Activated CD8-positive, alpha-beta memory T cell treated with anti-CD3 and anti-CD28 coated beads, Interleukin-2, amount 50 U/mL, for 1 hour (primary cell): ENCODE measurements around the gene MYCT1.

Source experiments
- DNase-seq: peaks from one replicate; pipeline ENCODE4 v3.0.0-alpha.2; 2020; ENCODE audit errors: extremely low read depth

The MYCT1 gene

GRCh38 chr6:152723398-152723797, 25.7 kb downstream of the MYCT1 start:
- no peak for DNase-seq

- no peak for DNase-seq
These were observed 28.6 kb downstream of the MYCT1 start for GRCh38 chr6:152726313-152726712.

- no peak for DNase-seq
These were observed 29.8 kb downstream of the MYCT1 start for GRCh38 chr6:152727507-152727906.

GRCh38 chr6:152734630-152735029, 36.9 kb downstream of the MYCT1 start:
- no peak for DNase-seq

- no peak for DNase-seq
These were observed 39.1 kb downstream of the MYCT1 start for GRCh38 chr6:152736687-152737273.

GRCh38 chr6:152745509-152746171, 47.9 kb downstream of the MYCT1 start:
- no peak for DNase-seq

- DNase-seq: no peak
These were observed 48.5 kb downstream of the MYCT1 start for GRCh38 chr6:152746172-152746553.

- no peak for DNase-seq
These were observed 51.1 kb downstream of the MYCT1 start for GRCh38 chr6:152748843-152749242.

GRCh38 chr6:152749336-152749735, 51.6 kb downstream of the MYCT1 start:
- DNase-seq: no peak

GRCh38 chr6:152750694-152751093, 53.0 kb downstream of the MYCT1 start, which contains the start of gene VIP:
VIP (plus strand) TSS chr6:152750797; CDS start chr6:152752178, 1,381 bp downstream.
- DNase-seq: no peak

GRCh38 chr6:152765331-152765730, 67.6 kb downstream of the MYCT1 start:
- no peak for DNase-seq

GRCh38 chr6:152769159-152769558, 71.5 kb downstream of the MYCT1 start:
- DNase-seq: no peak

- no peak for DNase-seq
These were observed 72.3 kb downstream of the MYCT1 start for GRCh38 chr6:152769993-152770392.

GRCh38 chr6:152771061-152771687, 73.5 kb downstream of the MYCT1 start:
- DNase-seq: no peak
